Activated naive CD8-positive, alpha-beta T cell treated with anti-CD3 and anti-CD28 coated beads, Interleukin-2, amount 10 ng/mL, durations not matched to agents 7 days and 5 days (primary cell): ENCODE results near the gene ADCY7. TPM values are rescaled to one million over a fixed set of nuclear protein-coding genes. Genes with fewer than 3 reads are reported as not detected.
A peak's percentile ranks its signal among the peaks of the same experiment; 100 is the strongest.

Source experiments
- ATAC-seq: fragments of 150-1000 bp; cut with Tn5 transposase; one replicate; pipeline ENCODE4 v1.10.0; 2021; ENCODE audit warnings: low read depth, moderate library complexity
- POLR2A ChIA-PET: fragments of 350-600 bp; sonication (Branson Sonifier 250); formaldehyde crosslinking; loops from one replicate; lab custom pipeline; 2021; ENCODE audit warnings: antibody characterized with exemption; lab: Charles Lee
- DNase-seq: peaks from one replicate; pipeline ENCODE4 v3.0.0; 2021
- H3K27ac Mint-ChIP-seq: one replicate; pipeline ENCODE4 v1.8.0; 2022; ENCODE audit warnings: mild to moderate bottlenecking, mixed read lengths
- H3K27me3 Mint-ChIP-seq: one replicate; pipeline ENCODE4 v1.8.0; 2022; ENCODE audit warnings: mild to moderate bottlenecking, moderate library complexity, mixed read lengths
- H3K36me3 Mint-ChIP-seq: one replicate; pipeline ENCODE4 v1.8.0; 2021; ENCODE audit warnings: mild to moderate bottlenecking, mixed read lengths
- H3K4me1 Mint-ChIP-seq: one replicate; pipeline ENCODE4 v1.8.0; 2021; ENCODE audit warnings: mixed read lengths
- H3K4me3 Mint-ChIP-seq: one replicate; pipeline ENCODE4 v1.8.0; 2022; ENCODE audit warnings: mild to moderate bottlenecking, moderate library complexity, mixed read lengths
- H3K9me3 Mint-ChIP-seq: one replicate; pipeline ENCODE4 v1.8.0; 2021; ENCODE audit warnings: mixed read lengths
- total RNA-seq, 2 experiments: library from RNA; stranded (reverse); gene quantifications; one replicate each; pipeline ENCODE4 v1.2.3, GENCODE V29; 2021

The ADCY7 gene
- total RNA-seq, 2 experiments from 2014 or later: 172 to 177 TPM

GRCh38 chr16:50303041-50303604 is 36.8 kb downstream of the ADCY7 start:
- POLR2A ChIA-PET: no interaction called here
- Mint-ChIP-seq H3K27me3 (no peaks in the 10 kb centered on the region), H3K4me3 (no peak overlapping the region)

GRCh38 chr16:50303605-50304466 is 37.5 kb downstream of the ADCY7 start:
- ATAC-seq: no peak
- Mint-ChIP-seq H3K9me3 (no peaks in the 10 kb centered on the region), H3K36me3 (peaks cover 13% of the 10 kb centered on the region), H3K27ac (no peak overlapping the region), H3K27me3 (no peaks in the 10 kb centered on the region), H3K4me1 (no peaks in the 10 kb centered on the region), H3K4me3 (no peak overlapping the region)
- peak; percentile 24 for DNase-seq
- POLR2A ChIA-PET: no interaction called here

More at GRCh38 chr16:50303041-50303604, 36.8 kb downstream of the ADCY7 start:
- no peaks in the 10 kb centered on the region for H3K4me1 Mint-ChIP-seq
- ATAC-seq (no peak), DNase-seq (no peak)
- peaks cover 16% of the 10 kb centered on the region for H3K36me3 Mint-ChIP-seq
- H3K27ac Mint-ChIP-seq: no peak overlapping the region
- H3K9me3 Mint-ChIP-seq: no peaks in the 10 kb centered on the region

- POLR2A ChIA-PET: no interaction called here
- H3K36me3 Mint-ChIP-seq: peaks cover 13% of the 10 kb centered on the region
- ATAC-seq: no peak
- no peak overlapping the region for H3K27ac Mint-ChIP-seq
- DNase-seq: peak; percentile 26
- peaks cover 1% of the 10 kb centered on the region for H3K4me1 Mint-ChIP-seq
- no peaks in the 10 kb centered on the region for H3K9me3 Mint-ChIP-seq
- no peak overlapping the region for H3K4me3 Mint-ChIP-seq
- no peaks in the 10 kb centered on the region for H3K27me3 Mint-ChIP-seq
Observed at GRCh38 chr16:50304467-50305440, 38.4 kb downstream of the ADCY7 start.

GRCh38 chr16:50305441-50306061 is 39.2 kb downstream of the ADCY7 start:
- no peak for ATAC-seq
- H3K27me3 Mint-ChIP-seq: no peaks in the 10 kb centered on the region
- POLR2A ChIA-PET: no interaction called here
- no peak overlapping the region for H3K4me3 Mint-ChIP-seq
- peaks cover 5% of the 10 kb centered on the region for H3K4me1 Mint-ChIP-seq
- peak; percentile 21 for DNase-seq
- no peak overlapping the region for H3K27ac Mint-ChIP-seq
- no peaks in the 10 kb centered on the region for H3K9me3 Mint-ChIP-seq
- H3K36me3 Mint-ChIP-seq: peaks cover 13% of the 10 kb centered on the region

GRCh38 chr16:50306287-50306686 is 39.9 kb downstream of the ADCY7 start:
- ATAC-seq: no peak
- Mint-ChIP-seq H3K4me1 (peaks cover 5% of the 10 kb centered on the region), H3K4me3 (no peak overlapping the region), H3K9me3 (no peaks in the 10 kb centered on the region), H3K27ac (no peak overlapping the region), H3K27me3 (no peaks in the 10 kb centered on the region), H3K36me3 (peaks cover 13% of the 10 kb centered on the region)
- POLR2A ChIA-PET: no interaction called here
- peak; percentile 16 for DNase-seq

GRCh38 chr16:50308237-50308965 is 42.0 kb downstream of the ADCY7 start:
- Mint-ChIP-seq H3K27ac (no peak overlapping the region), H3K4me1 (peaks cover 11% of the 10 kb centered on the region), H3K9me3 (no peaks in the 10 kb centered on the region), H3K36me3 (peaks cover 17% of the 10 kb centered on the region), H3K27me3 (no peaks in the 10 kb centered on the region), H3K4me3 (no peak overlapping the region)
- DNase-seq (no peak), ATAC-seq (no peak)
- POLR2A ChIA-PET: interaction anchor here (1.0 kb wide), 1 partner anchor 37 kb away, joined by 3 read pairs; no protein-coding TSS in a partner anchor

GRCh38 chr16:50309156-50309526 is 42.8 kb downstream of the ADCY7 start:
- H3K9me3 Mint-ChIP-seq: no peaks in the 10 kb centered on the region
- H3K4me3 Mint-ChIP-seq: no peak overlapping the region
- H3K27me3 Mint-ChIP-seq: no peaks in the 10 kb centered on the region
- no peak overlapping the region for H3K27ac Mint-ChIP-seq
- POLR2A ChIA-PET: interaction anchor here (1.0 kb wide), 1 partner anchor 37 kb away, joined by 3 read pairs; no protein-coding TSS in a partner anchor
- DNase-seq: no peak
- peaks cover 17% of the 10 kb centered on the region for H3K36me3 Mint-ChIP-seq
- ATAC-seq: no peak
- peaks cover 18% of the 10 kb centered on the region for H3K4me1 Mint-ChIP-seq

- Mint-ChIP-seq H3K36me3 (peaks cover 17% of the 10 kb centered on the region), H3K27ac (peak overlapping the region; percentile 78), H3K9me3 (no peaks in the 10 kb centered on the region), H3K4me3 (no peak overlapping the region), H3K4me1 (peaks cover 19% of the 10 kb centered on the region), H3K27me3 (no peaks in the 10 kb centered on the region)
- ATAC-seq (no peak), DNase-seq (no peak)
- POLR2A ChIA-PET: interaction anchor here (1.0 kb wide), 1 partner anchor 38 kb away, joined by 3 read pairs; no protein-coding TSS in a partner anchor
Observed at GRCh38 chr16:50309527-50310307, 43.4 kb downstream of the ADCY7 start.

- POLR2A ChIA-PET: interaction anchor here (0.8 kb wide), 1 partner anchor 38 kb away, joined by 3 read pairs; no protein-coding TSS in a partner anchor
- Mint-ChIP-seq H3K36me3 (peaks cover 16% of the 10 kb centered on the region), H3K27me3 (no peaks in the 10 kb centered on the region), H3K4me1 (peaks cover 21% of the 10 kb centered on the region), H3K27ac (no peak overlapping the region), H3K9me3 (no peaks in the 10 kb centered on the region), H3K4me3 (no peak overlapping the region)
- ATAC-seq (no peak), DNase-seq (no peak)
Observed at GRCh38 chr16:50310308-50311133, 44.2 kb downstream of the ADCY7 start.

- peaks cover 16% of the 10 kb centered on the region for H3K36me3 Mint-ChIP-seq
- ATAC-seq (no peak), DNase-seq (no peak)
- H3K27ac Mint-ChIP-seq: no peak overlapping the region
- POLR2A ChIA-PET: interaction anchor here (0.8 kb wide), 1 partner anchor 39 kb away, joined by 3 read pairs; no protein-coding TSS in a partner anchor
- peaks cover 21% of the 10 kb centered on the region for H3K4me1 Mint-ChIP-seq
- no peaks in the 10 kb centered on the region for H3K9me3 Mint-ChIP-seq
- H3K4me3 Mint-ChIP-seq: no peak overlapping the region
- no peaks in the 10 kb centered on the region for H3K27me3 Mint-ChIP-seq
Observed at GRCh38 chr16:50311134-50311528, 44.8 kb downstream of the ADCY7 start.

GRCh38 chr16:50311891-50312501 is 45.6 kb downstream of the ADCY7 start:
- Mint-ChIP-seq H3K4me3 (no peak overlapping the region), H3K27ac (peak overlapping the region; percentile 63), H3K27me3 (no peaks in the 10 kb centered on the region), H3K4me1 (peaks cover 21% of the 10 kb centered on the region), H3K9me3 (no peaks in the 10 kb centered on the region), H3K36me3 (peaks cover 15% of the 10 kb centered on the region)
- POLR2A ChIA-PET: no interaction called here
- no peak for DNase-seq
- ATAC-seq: no peak
